Breast epithelium (tissue), 4 donors: ENCODE results near the gene LDHD. TPM values are rescaled to one million over a fixed set of nuclear protein-coding genes. Genes with fewer than 3 reads are reported as not detected.
"Not testable (repeated sequence)": the region's sequence is repeated elsewhere in the genome, so short reads cannot be mapped to it uniquely, and the experiment has no call there.

Experiments
- DNase-seq, 2 donors: peaks; one replicate each; pipeline ENCODE4 v3.0.0-alpha.2; 2019; ENCODE audit warnings: low spot score in 2 of 2
- H3K27ac ChIP-seq, 2 donors: fragments of 200-600 bp; sonication (generic) in 1 of 2; one replicate each; pipeline ENCODE4 v1.5.1; 2016 to 2019; ENCODE audit warnings: mild to moderate bottlenecking in 1 of 2
- H3K27me3 ChIP-seq, 2 donors: fragments of 200-600 bp; sonication (generic) in 1 of 2; one replicate each; pipeline versions ENCODE4 v1.5.1 to v1.6.0; 2017 to 2019; ENCODE audit warnings: control low read depth in 1 of 2, mild to moderate bottlenecking in 1 of 2
- H3K36me3 ChIP-seq: fragments of 200-600 bp; one replicate; pipeline ENCODE4 v1.5.1; 2019
- H3K4me1 ChIP-seq, 2 donors: fragments of 200-600 bp; sonication (generic); one replicate each; pipeline ENCODE4 v1.5.1; 2016 to 2019; ENCODE audit warnings: control low read depth in 1 of 2
- H3K4me3 ChIP-seq, 3 donors: fragments of 200-600 bp; sonication (generic); 1 replicate in 2 of 3; 2 replicates in 1 of 3; pipeline ENCODE4 v1.5.1; 2016 to 2019; ENCODE audit warnings: mild to moderate bottlenecking in 3 of 3, moderate library complexity in 2 of 3
- H3K9me3 ChIP-seq, 2 donors: fragments of 200-600 bp; sonication (generic) in 1 of 2; one replicate each; pipeline ENCODE4 v1.5.1; 2016 to 2019; ENCODE audit warnings: control low read depth in 1 of 2
- POLR2A ChIP-seq: fragments of 450-650 bp; IDR thresholded peaks from one replicate; pipeline ENCODE4 v1.6.1; 2016; ENCODE audit warnings: antibody characterized with exemption, mild to moderate bottlenecking, moderate library complexity
- POLR2AphosphoS5 ChIP-seq, 3 donors: sonication (generic); formaldehyde crosslinking; IDR thresholded peaks; one replicate each; pipeline ENCODE4 v1.6.1; 2017; ENCODE audit warnings: antibody characterized with exemption in 3 of 3
- intact Hi-C: fragments of 100-400 bp; cut with DNase I; formaldehyde crosslinking; loops from one replicate; pipeline ENCODE4 v1.15.1; 2023; ENCODE audit warnings: low total_unique reads
- total RNA-seq, 3 donors: library from RNA; depleted of rRNA; stranded (reverse); fragments of >200 nt; gene quantifications; one replicate each; pipeline ENCODE4 v1.1.0, GENCODE V29; 2016
- TF ChIP-seq, protein P1 (sequence below), 3 donors: fragments of 450-650 bp; IDR thresholded peaks; one replicate each; pipeline ENCODE4 v1.5.1; 2016 to 2017; ENCODE audit warnings: antibody characterized with exemption in 3 of 3, mild to moderate bottlenecking in 3 of 3, moderate library complexity in 3 of 3

The LDHD gene
- total RNA-seq, 3 donors from 2014 or later: 10.5 to 17.6 (median 10.7) TPM

DNA sequence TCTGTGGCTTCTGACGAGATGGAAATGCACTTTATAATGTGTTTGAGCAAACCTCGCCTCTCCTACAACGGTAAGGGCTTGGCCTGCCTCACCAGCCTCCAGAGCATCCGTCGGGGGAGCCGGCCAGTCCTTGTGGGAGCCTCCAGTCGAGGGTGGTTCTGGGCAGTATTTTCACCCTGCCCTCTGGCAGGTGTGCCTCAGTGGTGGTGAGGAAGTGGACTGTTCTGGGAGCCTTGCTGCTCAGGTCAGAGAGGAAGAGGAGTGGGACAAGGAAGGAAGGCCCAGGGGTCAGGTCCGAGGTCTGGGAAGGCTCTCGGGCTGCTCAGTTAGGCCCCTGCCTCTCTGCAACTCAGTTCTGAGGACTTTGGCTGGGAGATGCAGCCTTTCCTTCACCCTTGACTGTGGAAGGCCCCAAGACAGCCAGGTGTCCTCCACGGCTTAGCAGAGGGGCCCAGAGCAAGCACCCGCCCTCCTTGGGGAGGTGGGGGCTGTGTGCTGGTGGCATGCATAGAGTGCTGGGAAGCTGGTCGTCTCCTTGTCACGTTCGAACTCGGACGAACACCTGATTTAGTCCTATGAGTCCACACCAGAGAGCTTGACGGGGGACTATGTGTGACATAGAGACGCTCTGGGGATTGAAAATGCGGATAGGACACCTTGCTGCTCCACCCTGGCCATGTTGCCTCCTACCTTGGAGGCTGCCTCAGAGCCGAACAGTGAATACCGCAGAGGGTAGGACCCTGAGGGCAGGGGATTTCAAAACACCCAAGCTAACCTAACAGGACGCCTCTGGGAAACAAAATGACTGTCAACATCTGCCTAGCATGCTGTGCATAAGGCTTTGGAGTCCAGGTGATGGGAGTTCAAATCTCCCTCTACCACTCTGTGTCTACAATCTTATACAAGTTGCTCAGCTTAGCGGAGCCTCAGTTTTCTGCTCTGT is 22.7 kb downstream of the LDHD start:
- Histone ChIP-seq H3K9me3 (no peaks in the 10 kb centered on the region), H3K4me1 (peaks cover 19 to 22% of the 10 kb centered on the region in 2 donors), H3K27me3 (no peaks in the 10 kb centered on the region), H3K36me3 (no peaks in the 10 kb centered on the region), H3K4me3 (no peak overlapping the region), H3K27ac (no peak overlapping the region)
- TF ChIP-seq, protein P1, sequence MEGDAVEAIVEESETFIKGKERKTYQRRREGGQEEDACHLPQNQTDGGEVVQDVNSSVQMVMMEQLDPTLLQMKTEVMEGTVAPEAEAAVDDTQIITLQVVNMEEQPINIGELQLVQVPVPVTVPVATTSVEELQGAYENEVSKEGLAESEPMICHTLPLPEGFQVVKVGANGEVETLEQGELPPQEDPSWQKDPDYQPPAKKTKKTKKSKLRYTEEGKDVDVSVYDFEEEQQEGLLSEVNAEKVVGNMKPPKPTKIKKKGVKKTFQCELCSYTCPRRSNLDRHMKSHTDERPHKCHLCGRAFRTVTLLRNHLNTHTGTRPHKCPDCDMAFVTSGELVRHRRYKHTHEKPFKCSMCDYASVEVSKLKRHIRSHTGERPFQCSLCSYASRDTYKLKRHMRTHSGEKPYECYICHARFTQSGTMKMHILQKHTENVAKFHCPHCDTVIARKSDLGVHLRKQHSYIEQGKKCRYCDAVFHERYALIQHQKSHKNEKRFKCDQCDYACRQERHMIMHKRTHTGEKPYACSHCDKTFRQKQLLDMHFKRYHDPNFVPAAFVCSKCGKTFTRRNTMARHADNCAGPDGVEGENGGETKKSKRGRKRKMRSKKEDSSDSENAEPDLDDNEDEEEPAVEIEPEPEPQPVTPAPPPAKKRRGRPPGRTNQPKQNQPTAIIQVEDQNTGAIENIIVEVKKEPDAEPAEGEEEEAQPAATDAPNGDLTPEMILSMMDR (IDR thresholded peaks at IDR 0.05): no peak
- TF ChIP-seq POLR2A (no peak), POLR2AphosphoS5 (IDR thresholded peaks at IDR 0.05) (no peak)
- intact Hi-C loops: no loop called here
- DNase-seq: no peak

DNA sequence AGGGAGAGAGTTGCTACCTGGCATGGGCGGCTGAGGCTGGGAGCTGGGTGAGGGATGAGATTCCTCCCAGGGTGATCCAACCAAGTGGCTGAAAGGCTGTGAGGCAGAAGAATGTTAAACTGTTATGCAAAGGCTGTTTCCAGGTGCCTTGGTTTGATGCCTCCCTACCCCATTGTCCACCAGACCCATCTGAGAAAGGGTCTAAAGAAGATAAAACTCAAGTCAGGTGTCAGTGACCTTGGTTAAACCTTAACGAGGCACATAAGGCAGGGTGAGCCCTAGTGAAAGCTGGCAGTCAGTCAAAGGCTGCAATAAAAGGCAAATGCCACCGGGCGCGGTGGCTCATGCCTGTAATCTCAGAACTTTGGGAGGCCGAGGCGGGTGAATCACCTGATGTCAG is 23.8 kb downstream of the LDHD start:
- H3K4me3 ChIP-seq: no peak overlapping the region
- H3K9me3 ChIP-seq: no peaks in the 10 kb centered on the region
- no peaks in the 10 kb centered on the region for H3K36me3 ChIP-seq
- H3K27ac ChIP-seq: no peak overlapping the region
- TF ChIP-seq, protein P1 (IDR thresholded peaks at IDR 0.05): no peak
- TF ChIP-seq POLR2A (no peak), POLR2AphosphoS5 (IDR thresholded peaks at IDR 0.05) (no peak)
- peaks cover 14 to 15% of the 10 kb centered on the region in 2 donors for H3K4me1 ChIP-seq
- intact Hi-C loops: no loop called here
- no peaks in the 10 kb centered on the region for H3K27me3 ChIP-seq
- no peak for DNase-seq

DNA sequence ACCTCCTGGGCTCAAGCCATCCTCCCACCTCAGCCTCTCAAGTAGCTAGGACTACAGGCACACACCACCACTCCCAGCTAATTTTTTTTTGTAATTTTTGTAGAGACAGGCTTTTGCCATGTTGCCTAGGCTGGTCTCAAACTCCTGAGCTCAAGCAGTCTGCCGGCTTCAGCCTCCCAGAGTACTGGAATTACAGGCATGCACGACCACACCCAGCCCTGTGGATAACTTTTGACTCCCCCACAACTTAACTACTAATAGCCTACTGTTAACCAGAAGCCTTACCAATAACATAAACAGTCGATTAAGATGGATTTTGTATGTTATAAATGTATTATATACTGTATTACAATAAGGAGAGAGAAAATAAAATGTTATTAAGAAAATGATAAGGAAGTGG is 25.0 kb downstream of the LDHD start:
- H3K4me1 ChIP-seq: peaks cover 5 to 16% of the 10 kb centered on the region in 2 donors
- H3K27ac ChIP-seq, DNase-seq, intact Hi-C loops, H3K9me3 ChIP-seq, H3K4me3 ChIP-seq, H3K36me3 ChIP-seq, H3K27me3 ChIP-seq: not testable (repeated sequence)

DNA sequence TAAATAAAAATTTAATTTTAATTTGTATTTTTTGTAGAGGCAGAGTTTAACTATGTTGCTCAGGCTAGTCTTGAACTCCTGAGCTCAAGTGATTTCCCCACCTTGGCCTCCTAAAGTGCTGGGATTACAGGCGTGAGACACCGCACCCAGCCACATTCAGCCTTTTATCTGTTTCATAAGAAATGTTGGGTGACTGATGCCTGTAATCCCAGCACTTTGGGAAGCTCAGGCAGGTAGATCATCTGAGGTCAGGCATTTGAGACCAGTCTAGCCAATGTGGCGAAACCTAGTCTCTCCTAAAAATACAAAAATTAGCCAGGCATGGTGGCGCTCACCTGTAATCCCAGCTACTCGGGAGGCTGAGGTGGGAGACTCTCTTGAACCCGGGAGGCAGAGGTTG is 25.7 kb downstream of the LDHD start:
- H3K27ac ChIP-seq, H3K36me3 ChIP-seq, intact Hi-C loops, H3K27me3 ChIP-seq, H3K9me3 ChIP-seq, H3K4me3 ChIP-seq, DNase-seq: not testable (repeated sequence)
- H3K4me1 ChIP-seq: peaks cover 5 to 11% of the 10 kb centered on the region in 2 donors

DNA sequence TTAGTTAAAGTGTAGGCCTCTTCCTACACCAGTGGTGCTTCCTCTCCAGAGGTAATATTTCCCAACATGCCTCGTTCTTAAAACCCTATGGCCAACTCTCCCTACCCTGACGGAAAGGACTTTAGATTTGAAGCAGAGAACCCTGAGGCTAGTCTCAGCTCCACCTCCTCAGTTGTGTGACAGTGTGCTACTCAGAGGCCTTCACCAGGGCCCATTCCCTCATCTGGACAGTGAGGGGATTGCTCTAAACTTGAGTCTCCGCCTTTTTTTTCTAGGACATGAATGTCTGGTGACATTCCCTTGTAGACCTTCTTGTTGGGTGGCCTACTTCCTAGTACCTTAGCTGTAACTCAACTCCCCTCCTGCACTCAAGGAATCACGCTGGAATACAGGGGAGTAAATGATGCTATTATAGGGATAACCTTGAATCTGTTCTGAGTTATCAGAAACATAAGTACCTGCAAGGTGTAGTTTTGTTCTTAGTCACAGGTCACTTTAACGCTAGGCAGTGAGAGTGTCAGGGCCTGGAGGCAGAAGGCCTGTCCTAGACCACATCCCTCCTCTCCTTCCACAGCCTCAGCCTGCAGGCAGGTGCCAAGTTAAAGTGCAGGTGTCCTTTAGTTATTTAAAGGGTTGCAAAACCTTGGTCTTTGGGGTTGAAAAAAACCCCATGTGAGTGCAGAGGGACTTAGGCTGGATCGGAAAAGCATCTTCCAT is 26.9 kb downstream of the LDHD start:
- Histone ChIP-seq H3K9me3 (no peaks in the 10 kb centered on the region), H3K27me3 (no peaks in the 10 kb centered on the region), H3K4me1 (peaks cover 0 to 9% of the 10 kb centered on the region in 2 donors), H3K36me3 (no peaks in the 10 kb centered on the region), H3K4me3 (no peak overlapping the region), H3K27ac (no peak overlapping the region)
- intact Hi-C loops: no loop called here
- TF ChIP-seq, protein P1 (IDR thresholded peaks at IDR 0.05): no peak
- TF ChIP-seq POLR2A (no peak), POLR2AphosphoS5 (IDR thresholded peaks at IDR 0.05) (no peak)
- no peak for DNase-seq

DNA sequence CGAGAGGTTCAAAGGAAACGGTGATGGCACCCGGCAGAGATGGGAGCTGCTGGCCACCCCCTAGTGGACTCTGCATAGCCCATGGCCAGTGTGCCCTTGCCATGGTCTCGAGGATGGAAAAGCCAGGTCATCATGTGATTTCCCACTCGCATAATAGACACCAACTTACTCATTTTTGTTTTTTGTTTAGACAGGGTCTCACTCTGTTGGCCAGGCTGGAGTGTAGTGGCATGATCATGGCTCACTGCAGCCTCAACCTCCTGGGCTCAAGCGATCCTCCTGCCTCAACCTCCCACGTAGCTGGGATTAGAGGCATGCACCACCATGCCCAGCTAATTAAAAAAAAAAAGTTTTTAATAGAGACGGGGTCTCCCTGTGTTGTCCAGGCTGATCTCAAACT is 27.6 kb downstream of the LDHD start:
- Histone ChIP-seq H3K27ac (no peak overlapping the region), H3K4me3 (no peak overlapping the region), H3K27me3 (no peaks in the 10 kb centered on the region), H3K36me3 (no peaks in the 10 kb centered on the region), H3K4me1 (peaks cover 0 to 9% of the 10 kb centered on the region in 2 donors), H3K9me3 (no peaks in the 10 kb centered on the region)
- intact Hi-C loops: no loop called here
- TF ChIP-seq POLR2AphosphoS5 (IDR thresholded peaks at IDR 0.05) (no peak), POLR2A (no peak)
- TF ChIP-seq, protein P1 (IDR thresholded peaks at IDR 0.05): no peak
- DNase-seq: no peak
